H1 (cell line): ENCODE measurements around the gene CAPN10. TPM values are rescaled to one million over a fixed set of nuclear protein-coding genes. Genes with fewer than 3 reads are reported as not detected.

Source experiments
- CTCF ChIA-PET: fragments of 300-600 bp; sonication (Branson Sonifier 250); formaldehyde crosslinking; loops from one replicate; lab custom pipeline; 2021; ENCODE audit not compliant: partially characterized antibody; lab: Charles Lee
- POLR2A ChIA-PET: fragments of 300-600 bp; sonication (Branson Sonifier 250); formaldehyde crosslinking; loops from one replicate; lab custom pipeline; 2021; ENCODE audit warnings: inconsistent platforms; ENCODE audit not compliant: partially characterized antibody; lab: Charles Lee
- DNase-seq, 2 experiments: peaks; one replicate each; pipeline versions ENCODE4 v3.0.0 to v3.0.0-alpha.2; 2010 to 2022; ENCODE audit warnings: low spot score in 2 of 2, low read depth in 1 of 2, mixed read lengths in 1 of 2
- FAIRE-seq: peaks from 2 replicates; lab custom pipeline; 2011; peaks lifted over from hg19 to GRCh38; lab: Jason Lieb, UNC
- H2AFZ ChIP-seq: 2 replicates; pipeline ENCODE4 v1.8.1; 2012; ENCODE audit warnings: low read length, inconsistent platforms
- H2AK5ac ChIP-seq: 2 replicates; pipeline ENCODE4 v1.6.1; 2013; ENCODE audit warnings: low read depth, low read length
- H2BK120ac ChIP-seq: replicated peaks from 2 replicates; pipeline ENCODE3; 2013; ENCODE audit warnings: low read depth, low read length, inconsistent platforms
- H2BK12ac ChIP-seq: 2 replicates; pipeline ENCODE4 v1.6.1; 2013; ENCODE audit warnings: low read depth, low read length
- H2BK15ac ChIP-seq: 2 replicates; pipeline ENCODE4 v1.6.1; 2013; ENCODE audit warnings: low read length
- H2BK20ac ChIP-seq: 2 replicates; pipeline ENCODE4 v1.6.1; 2013; ENCODE audit warnings: low read length
- H2BK5ac ChIP-seq: 2 replicates; pipeline ENCODE4 v1.6.1; 2013; ENCODE audit warnings: low read depth, low read length
- H3K14ac ChIP-seq: 2 replicates; pipeline ENCODE4 v1.6.1; 2013; ENCODE audit warnings: inconsistent platforms; ENCODE audit not compliant: insufficient read length
- H3K18ac ChIP-seq: 2 replicates; pipeline ENCODE4 v1.6.1; 2013; ENCODE audit warnings: low read length; ENCODE audit errors: extremely low read depth
- H3K23ac ChIP-seq: 2 replicates; pipeline ENCODE4 v1.6.1; 2013; ENCODE audit warnings: inconsistent platforms; ENCODE audit not compliant: insufficient read length
- H3K23me2 ChIP-seq: 2 replicates; pipeline ENCODE4 v1.6.1; 2013; ENCODE audit warnings: low read depth, low read length
- H3K27ac ChIP-seq: 2 replicates; pipeline ENCODE4 v1.6.1; 2011; ENCODE audit warnings: low read depth, low read length, inconsistent platforms
- H3K27me3 ChIP-seq, 4 experiments: replicated peaks in 1 of 4; 1 replicate in 1 of 4; 2 replicates in 3 of 4; pipeline versions ENCODE4 v1.6.1 to v1.8.1; 2011 to 2013; ENCODE audit warnings: low read length in 3 of 4, mild to moderate bottlenecking in 3 of 4, inconsistent platforms in 2 of 4, mixed read lengths in 2 of 4, moderate library complexity in 1 of 4; ENCODE audit not compliant: control insufficient read depth in 3 of 4, insufficient read depth in 3 of 4; ENCODE audit errors: extremely low read depth in 1 of 4
- H3K36me3 ChIP-seq, 4 experiments: 2 replicates each; pipeline versions ENCODE4 v1.6.1 to v1.8.1; 2011 to 2013; ENCODE audit warnings: mild to moderate bottlenecking in 4 of 4, low read length in 3 of 4, moderate library complexity in 2 of 4, control low read depth in 1 of 4, inconsistent platforms in 1 of 4; ENCODE audit not compliant: insufficient read depth in 4 of 4, control insufficient read depth in 2 of 4
- H3K4ac ChIP-seq: replicated peaks from 2 replicates; pipeline ENCODE3; 2013; ENCODE audit warnings: low read length, low read depth, mixed read lengths, inconsistent platforms; ENCODE audit not compliant: insufficient read length
- H3K4me1 ChIP-seq, 4 experiments: replicated peaks in 1 of 4; 1 replicate in 1 of 4; 2 replicates in 3 of 4; pipeline versions ENCODE4 v1.6.1 to v1.8.1; 2011 to 2013; ENCODE audit warnings: low read length in 3 of 4, inconsistent platforms in 2 of 4, mixed read lengths in 1 of 4; ENCODE audit not compliant: insufficient read depth in 4 of 4, control insufficient read depth in 3 of 4
- H3K4me2 ChIP-seq, 2 experiments: 2 replicates each; pipeline versions ENCODE4 v1.6.1 to v1.8.1; 2011 to 2013; ENCODE audit warnings: low read depth in 2 of 2, low read length in 2 of 2, control low read depth in 1 of 2, inconsistent platforms in 1 of 2, mild to moderate bottlenecking in 1 of 2; ENCODE audit not compliant: insufficient read depth in 1 of 2
- H3K4me3 ChIP-seq, 4 experiments: fragments of 200-600, 300-600 bp in 1 of 4; sonication (generic), shearing (Covaris generic), sonication (Bioruptor Twin) in 1 of 4; 2 replicates each; pipeline versions ENCODE4 v1.5.1 to v1.8.1; 2011 to 2016; ENCODE audit warnings: low read length in 4 of 4, low read depth in 3 of 4, control low read depth in 2 of 4, inconsistent platforms in 2 of 4, mild to moderate bottlenecking in 2 of 4, mixed read lengths in 1 of 4, moderate library complexity in 1 of 4; ENCODE audit not compliant: insufficient read depth in 2 of 4; ENCODE audit errors: extremely low read depth in 1 of 4
- H3K56ac ChIP-seq: replicated peaks from 2 replicates; pipeline ENCODE3; 2013; ENCODE audit warnings: low read depth, mild to moderate bottlenecking, mixed read lengths, low read length, inconsistent platforms; ENCODE audit not compliant: insufficient read length
- H3K79me1 ChIP-seq: 2 replicates; pipeline ENCODE4 v1.6.1; 2013; ENCODE audit warnings: low read depth, low read length, control low read depth
- H3K79me2 ChIP-seq, 2 experiments: 2 replicates each; pipeline versions ENCODE4 v1.6.1 to v1.8.1; 2012 to 2013; ENCODE audit warnings: low read length in 2 of 2, mild to moderate bottlenecking in 2 of 2, inconsistent platforms in 1 of 2; ENCODE audit not compliant: insufficient read depth in 2 of 2, control insufficient read depth in 1 of 2
- H3K9ac ChIP-seq, 4 experiments: replicated peaks in 1 of 4; 1 replicate in 1 of 4; 2 replicates in 3 of 4; pipeline versions ENCODE4 v1.6.1 to v1.8.1; 2011 to 2013; ENCODE audit warnings: low read depth in 3 of 4, low read length in 3 of 4, control low read depth in 2 of 4, mild to moderate bottlenecking in 2 of 4, moderate library complexity in 2 of 4, inconsistent platforms in 1 of 4; ENCODE audit errors: extremely low read depth in 1 of 4
- H3K9me3 ChIP-seq, 2 experiments: 2 replicates each; pipeline versions ENCODE4 v1.6.1 to v1.8.1; 2012 to 2013; ENCODE audit warnings: mild to moderate bottlenecking in 2 of 2, moderate library complexity in 2 of 2, control low read depth in 1 of 2, inconsistent platforms in 1 of 2, low read depth in 1 of 2, low read length in 1 of 2, mixed read lengths in 1 of 2; ENCODE audit not compliant: insufficient read depth in 2 of 2
- H4K20me1 ChIP-seq, 2 experiments: replicated peaks in 1 of 2; 2 replicates each; pipeline versions ENCODE3 to v1.8.1; 2011 to 2013; ENCODE audit warnings: inconsistent platforms in 2 of 2, low read length in 2 of 2, mild to moderate bottlenecking in 1 of 2; ENCODE audit not compliant: insufficient read depth in 2 of 2, control insufficient read depth in 1 of 2
- H4K5ac ChIP-seq: 2 replicates; pipeline ENCODE4 v1.6.1; 2013; ENCODE audit warnings: low read length, low read depth, mixed read lengths, inconsistent platforms; ENCODE audit not compliant: insufficient read length
- H4K8ac ChIP-seq: 2 replicates; pipeline ENCODE4 v1.8.0; 2013; ENCODE audit warnings: mild to moderate bottlenecking, moderate library complexity, low read length, inconsistent platforms; ENCODE audit not compliant: insufficient read depth; ENCODE audit errors: extremely low read depth
- H4K91ac ChIP-seq: replicated peaks from 2 replicates; pipeline ENCODE3; 2013; ENCODE audit warnings: low read length, mixed read lengths, inconsistent platforms; ENCODE audit not compliant: insufficient read length
- ASH2L ChIP-seq: fragments of 200-600, 300-600 bp; sonication (generic); IDR thresholded peaks from one replicate; pipeline ENCODE4 v1.7.1; 2017; ENCODE audit warnings: low read length
- BCL11A ChIP-seq, 2 experiments: IDR thresholded peaks; one replicate each; pipeline ENCODE4 v1.6.1; 2011; ENCODE audit warnings: low read depth in 2 of 2, low read length in 2 of 2, mild to moderate bottlenecking in 2 of 2
- CBX8 ChIP-seq: fragments of 300-800, 300-1000 bp; sonication (generic); IDR thresholded peaks from 2 replicates; pipeline ENCODE4 v1.7.1; 2016; ENCODE audit warnings: low read depth, low read length, borderline replicate concordance
- EP300 ChIP-seq, 2 experiments: IDR thresholded peaks; 1 replicate in 1 of 2; 2 replicates in 1 of 2; pipeline ENCODE4 v1.6.1; 2011 to 2012; ENCODE audit warnings: low read depth in 2 of 2, low read length in 2 of 2, mild to moderate bottlenecking in 2 of 2, borderline replicate concordance in 1 of 2, inconsistent platforms in 1 of 2, moderate library complexity in 1 of 2
- FOSL1 ChIP-seq: IDR thresholded peaks from 2 replicates; pipeline ENCODE4 v1.6.1; 2011; ENCODE audit warnings: mild to moderate bottlenecking, low read depth, low read length, moderate library complexity; ENCODE audit not compliant: insufficient read depth
- SP2 ChIP-seq: IDR thresholded peaks from 2 replicates; pipeline ENCODE4 v1.6.1; 2012; ENCODE audit warnings: mild to moderate bottlenecking, low read length, inconsistent platforms
- SRF ChIP-seq: IDR thresholded peaks from 2 replicates; pipeline ENCODE4 v1.6.1; 2011; ENCODE audit warnings: mild to moderate bottlenecking, low read depth, low read length, moderate library complexity
- TEAD4 ChIP-seq: IDR thresholded peaks from 2 replicates; pipeline ENCODE4 v1.6.1; 2012; ENCODE audit warnings: low read depth, low read length, inconsistent platforms, mixed read lengths
- WGBS, 2 experiments: shearing (Covaris generic) in 1 of 2; methylation state at CpG; one replicate each; pipeline versions ENCODE4 v1.1.6 to v1.1.7; 2013 to 2015; ENCODE audit warnings: low lambda C conversion rate in 2 of 2, mixed read lengths in 2 of 2, inconsistent platforms in 1 of 2, low coverage in 1 of 2, missing lambda C conversion rate in 1 of 2; ENCODE audit not compliant: insufficient replicate concordance in 2 of 2, insufficient coverage in 1 of 2, insufficient read length in 1 of 2; ENCODE audit errors: extremely low coverage in 1 of 2, missing lambda C conversion rate in 1 of 2; 5-methylcytosine and 5-hydroxymethylcytosine counted together
- polyA plus RNA-seq, 7 experiments: library from polyadenylated mRNA; depleted of rRNA in 3 of 7; stranded (reverse) in 5 of 7; unstranded in 2 of 7; fragments of >200 nt in 5 of 7; fragments of 200-250 nt in 2 of 7; gene quantifications; 1 replicate in 5 of 7; 2 replicates in 1 of 7; 4 replicates in 1 of 7; pipeline versions ENCODE4 v1.2.1 to v1.2.3, GENCODE V29; 2011 to 2013; ENCODE audit warnings: missing spikeins in 2 of 7, mixed read lengths in 2 of 7
- total RNA-seq: library from RNA; stranded (reverse); fragmentation: NEBNext Ultra II Directional; extraction: Animal tissue kit (Norgen Biotek cat#: 25700); gene quantifications from 2 replicates; pipeline ENCODE4 v1.2.1, GENCODE V29; 2021
- TF ChIP-seq, protein P1 (sequence below): IDR thresholded peaks from 2 replicates; pipeline ENCODE4 v1.6.1; 2011; ENCODE audit warnings: low read depth, mild to moderate bottlenecking, low read length; ENCODE audit not compliant: insufficient read depth
- TF ChIP-seq, protein P2 (sequence below), 3 experiments: IDR thresholded peaks; 1 replicate in 2 of 3; 2 replicates in 1 of 3; pipeline versions ENCODE4 v1.5.1 to v1.6.1; 2011; ENCODE audit warnings: low read length in 3 of 3, mild to moderate bottlenecking in 3 of 3, inconsistent platforms in 2 of 3, low read depth in 1 of 3, moderate library complexity in 1 of 3; ENCODE audit not compliant: insufficient read depth in 1 of 3; ENCODE audit errors: control extremely low read depth in 1 of 3

CAPN10 gene
- total and polyA plus RNA-seq, 2 of the 8 experiments (the other 6 are each of a cell fraction or from before 2014, with no cell fraction given) = 30.7 to 39.8 TPM

DNA sequence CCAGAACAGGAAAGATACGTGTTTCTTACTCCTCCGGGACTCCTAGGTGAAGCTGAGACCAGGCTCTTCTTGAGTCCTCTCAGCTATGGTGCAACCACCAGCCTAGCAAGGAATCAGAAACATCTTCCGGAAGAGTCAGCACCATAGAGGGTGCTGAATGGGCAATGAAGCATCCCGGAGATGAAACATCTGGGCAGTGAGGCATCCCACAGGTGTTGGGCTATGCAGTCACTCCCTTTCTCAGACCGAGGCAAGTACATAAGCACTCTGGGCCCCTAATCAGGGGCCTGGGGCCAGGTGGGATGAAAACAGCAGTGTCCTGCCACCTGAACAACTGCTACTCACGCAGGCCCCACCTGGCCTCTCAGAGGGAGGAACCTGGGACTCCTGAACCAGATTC is 1.4 kb upstream of the CAPN10 start:
- Histone ChIP-seq H3K14ac (no peak overlapping the region), H4K20me1 (peaks cover 8 to 32% of the 10 kb centered on the region in 2 experiments), H3K56ac (no peak overlapping the region), H3K9ac (no peak overlapping the region; a peak in 2 of 7 replicates), H2AK5ac (no peak overlapping the region), H2BK12ac (no peak overlapping the region), H3K9me3 (no peaks in the 10 kb centered on the region), H4K5ac (no peak overlapping the region), H3K4me2 (peak overlapping the region; percentile 77 to 95), H3K4ac (no peak overlapping the region), H3K23ac (no peak overlapping the region), H3K27me3 (no peaks in the 10 kb centered on the region), H3K4me3 (peak overlapping the region; percentile 94 to 97 (median 95); a peak in 7 of 8 replicates), H3K23me2 (peaks cover 12% of the 10 kb centered on the region; the same call in 1 of the 2 replicates), H2BK5ac (no peak overlapping the region), H3K4me1 (peaks cover 0 to 17% (median 11%) of the 10 kb centered on the region in 4 experiments; a peak in 6 of 7 replicates), H3K79me2 (peaks cover 4 to 44% of the 10 kb centered on the region in 2 experiments; a peak in 3 of 4 replicates), H3K36me3 (peaks cover 0 to 4% (median 2%) of the 10 kb centered on the region in 4 experiments; a peak in 1 of 8 replicates), H2AFZ (no peak overlapping the region), H2BK120ac (no peak overlapping the region), H2BK20ac (no peak overlapping the region), H3K18ac (no peak overlapping the region), H2BK15ac (no peak overlapping the region), H4K8ac (no peak overlapping the region; the same call in none of the 2 replicates), H3K79me1 (peaks cover 18% of the 10 kb centered on the region), H3K27ac (no peak overlapping the region), H4K91ac (no peak overlapping the region)
- POLR2A ChIA-PET = interaction anchor here (2.9 to 3.2 kb wide), 2 partner anchors 9 to 19 kb away, joined by 13 to 21 read pairs; no protein-coding TSS in a partner anchor
- no peak for DNase-seq
- 92% methylated on average over 6 of the region's 6 CpGs; no CpG with 5 or more reads in 1 of the 2 experiments for WGBS, 2 experiments
- no peak for FAIRE-seq
- CTCF ChIA-PET = interaction anchor here (1.1 to 5.1 kb wide), 3 partner anchors 16 to 26 kb away, joined by 3 to 37 read pairs (median 4); no protein-coding TSS in a partner anchor
- TF ChIP-seq SRF (no peak), FOSL1 (no peak), EP300 (IDR thresholded peaks at IDR 0.05; ENCODE audit: borderline replicate concordance in 1 of 2, low read depth in 2 of 2, low read length in 2 of 2) (no peak), TEAD4 (no peak), ASH2L (no peak), CBX8 (no peak), BCL11A (IDR thresholded peaks at IDR 0.05; ENCODE audit: low read depth in 2 of 2, low read length in 2 of 2) (no peak), SP2 (no peak)
- TF ChIP-seq, protein P1, sequence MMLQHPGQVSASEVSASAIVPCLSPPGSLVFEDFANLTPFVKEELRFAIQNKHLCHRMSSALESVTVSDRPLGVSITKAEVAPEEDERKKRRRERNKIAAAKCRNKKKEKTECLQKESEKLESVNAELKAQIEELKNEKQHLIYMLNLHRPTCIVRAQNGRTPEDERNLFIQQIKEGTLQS = no peak
- TF ChIP-seq, protein P2, sequence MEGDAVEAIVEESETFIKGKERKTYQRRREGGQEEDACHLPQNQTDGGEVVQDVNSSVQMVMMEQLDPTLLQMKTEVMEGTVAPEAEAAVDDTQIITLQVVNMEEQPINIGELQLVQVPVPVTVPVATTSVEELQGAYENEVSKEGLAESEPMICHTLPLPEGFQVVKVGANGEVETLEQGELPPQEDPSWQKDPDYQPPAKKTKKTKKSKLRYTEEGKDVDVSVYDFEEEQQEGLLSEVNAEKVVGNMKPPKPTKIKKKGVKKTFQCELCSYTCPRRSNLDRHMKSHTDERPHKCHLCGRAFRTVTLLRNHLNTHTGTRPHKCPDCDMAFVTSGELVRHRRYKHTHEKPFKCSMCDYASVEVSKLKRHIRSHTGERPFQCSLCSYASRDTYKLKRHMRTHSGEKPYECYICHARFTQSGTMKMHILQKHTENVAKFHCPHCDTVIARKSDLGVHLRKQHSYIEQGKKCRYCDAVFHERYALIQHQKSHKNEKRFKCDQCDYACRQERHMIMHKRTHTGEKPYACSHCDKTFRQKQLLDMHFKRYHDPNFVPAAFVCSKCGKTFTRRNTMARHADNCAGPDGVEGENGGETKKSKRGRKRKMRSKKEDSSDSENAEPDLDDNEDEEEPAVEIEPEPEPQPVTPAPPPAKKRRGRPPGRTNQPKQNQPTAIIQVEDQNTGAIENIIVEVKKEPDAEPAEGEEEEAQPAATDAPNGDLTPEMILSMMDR (IDR thresholded peaks at IDR 0.05; ENCODE audit: control extremely low read depth in 1 of 3, insufficient read depth in 1 of 3, low read depth in 1 of 3, low read length in 3 of 3) = no peak
